CD4-positive, alpha-beta T cell treated with Interleukin-15 for 4 hours (primary cell): Measurements from ENCODE around the gene TMEM145.
A peak's percentile ranks its signal among the peaks of the same experiment; 100 is the strongest.
"Not testable (repeated sequence)": the region's sequence is repeated elsewhere in the genome, so short reads cannot be mapped to it uniquely, and the experiment has no call there.

Source experiments
- DNase-seq: peaks from one replicate; pipeline ENCODE4 v3.0.0-alpha.2; 2020; ENCODE audit warnings: low spot score

Gene TMEM145

DNA sequence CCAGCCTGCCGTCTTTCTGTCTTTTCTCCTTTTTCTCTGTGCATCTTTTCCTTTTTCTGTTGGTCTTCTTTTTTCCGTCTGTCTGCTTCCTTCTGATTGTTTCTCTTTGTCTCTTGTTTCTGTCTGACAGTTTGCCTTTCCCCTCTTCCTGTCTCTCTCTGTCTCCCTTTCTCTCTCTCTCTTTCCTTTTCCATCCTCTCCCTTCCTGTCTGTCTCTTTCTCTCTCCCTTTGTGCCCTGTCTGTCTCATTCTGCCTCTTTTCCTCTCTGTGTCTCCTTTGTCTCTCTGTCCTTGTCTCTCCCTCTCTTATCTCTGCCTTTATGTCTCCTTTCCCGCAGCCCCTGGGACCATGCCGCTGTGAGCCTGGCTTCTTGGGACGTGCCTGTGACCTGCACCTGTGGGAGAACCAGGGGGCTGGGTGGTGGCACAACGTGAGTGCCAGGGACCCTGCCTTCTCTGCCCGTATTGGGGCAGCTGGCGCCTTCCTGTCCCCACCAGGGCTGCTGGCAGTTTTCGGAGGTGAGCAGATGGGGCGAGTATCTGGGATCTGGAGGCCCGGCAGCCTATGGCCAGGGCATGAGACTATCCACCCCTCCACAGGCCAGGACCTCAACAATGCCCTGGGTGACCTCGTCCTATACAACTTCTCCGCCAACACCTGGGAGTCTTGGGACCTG is 21.7 kb downstream of the TMEM145 start:
- DNase-seq = no peak

GRCh38 chr19:42335374-42335936 is 22.3 kb downstream of the TMEM145 start:
- no peak for DNase-seq

- DNase-seq = no peak
Measured at GRCh38 chr19:42335971-42336370, 22.9 kb downstream of the TMEM145 start.

GRCh38 chr19:42339126-42339860 is 26.2 kb downstream of the TMEM145 start:
- not testable (repeated sequence) for DNase-seq

DNA sequence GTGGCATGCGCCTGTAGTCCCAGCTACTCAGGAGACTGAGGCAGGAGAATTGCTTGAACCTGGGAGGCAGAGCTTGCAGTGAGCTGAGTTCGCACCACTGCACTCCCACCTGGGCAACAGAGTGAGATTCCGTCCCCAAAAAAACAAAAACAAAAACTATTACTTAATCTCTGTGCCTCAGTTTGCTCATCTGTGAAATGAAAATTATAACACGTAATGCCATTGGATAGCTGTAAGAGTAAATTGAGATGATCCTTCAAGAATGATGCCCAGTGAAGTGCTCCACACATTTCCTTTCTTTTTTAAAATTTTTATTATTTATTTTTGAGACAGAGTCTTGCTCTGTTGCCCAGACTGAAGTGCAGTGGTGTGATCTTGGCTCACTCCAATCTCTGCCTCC is 26.8 kb downstream of the TMEM145 start:
- DNase-seq = not testable (repeated sequence)

DNA sequence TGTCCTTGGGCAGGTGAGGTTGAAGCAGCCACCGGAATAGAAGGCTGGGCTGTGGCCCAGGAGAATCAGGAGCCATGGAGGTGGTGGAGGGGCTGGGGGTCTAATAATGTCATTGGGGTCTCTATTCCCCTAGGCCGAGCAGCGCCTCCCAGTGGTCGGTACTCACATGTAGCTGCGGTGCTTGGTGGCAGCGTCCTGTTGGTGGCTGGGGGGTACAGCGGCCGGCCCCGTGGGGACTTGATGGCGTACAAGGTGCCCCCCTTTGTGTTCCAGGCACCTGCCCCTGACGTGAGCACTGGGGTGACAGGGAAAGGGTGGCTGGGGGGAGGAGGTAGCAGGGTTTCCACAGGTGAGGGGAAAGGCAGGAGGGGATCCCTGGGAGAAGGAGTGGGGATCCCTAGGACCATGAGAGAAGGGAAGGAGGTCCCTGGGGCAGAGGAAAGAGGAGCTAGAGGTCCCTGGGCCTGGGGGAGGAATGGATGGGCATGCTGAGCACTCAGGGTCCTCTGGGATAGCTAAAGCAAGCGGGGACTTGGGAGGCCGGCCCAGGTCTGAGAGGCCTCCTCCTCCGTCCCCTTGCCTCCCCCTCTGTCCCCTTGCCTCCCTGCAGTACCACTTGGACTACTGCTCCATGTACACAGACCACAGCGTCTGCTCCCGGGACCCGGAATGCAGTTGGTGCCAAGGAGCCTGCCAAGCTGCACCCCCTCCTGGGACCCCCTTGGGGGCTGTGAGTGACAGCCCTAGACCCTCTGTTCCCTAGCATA is 30.4 kb downstream of the TMEM145 start:
- DNase-seq = no peak

DNA sequence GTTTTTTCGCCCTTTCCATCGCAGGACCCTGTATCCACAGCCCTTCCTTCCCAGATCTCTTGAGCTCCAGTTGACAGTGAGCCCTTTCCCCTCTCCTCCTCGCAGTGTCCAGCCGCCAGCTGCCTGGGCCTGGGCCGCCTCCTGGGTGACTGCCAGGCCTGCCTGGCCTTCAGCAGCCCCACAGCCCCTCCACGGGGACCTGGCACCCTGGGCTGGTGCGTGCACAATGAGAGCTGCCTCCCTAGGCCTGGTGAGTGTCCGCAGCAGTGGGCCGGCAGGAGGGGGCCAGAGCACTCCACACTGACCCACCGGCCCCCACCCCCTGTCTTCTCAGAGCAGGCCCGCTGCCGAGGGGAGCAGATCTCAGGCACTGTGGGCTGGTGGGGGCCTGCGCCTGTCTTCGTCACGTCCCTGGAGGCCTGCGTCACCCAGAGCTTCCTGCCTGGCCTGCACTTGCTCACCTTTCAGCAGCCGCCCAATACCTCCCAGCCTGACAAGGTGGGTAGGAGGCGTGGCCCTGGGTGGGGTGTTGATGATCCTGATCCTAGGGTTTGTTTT is 31.3 kb downstream of the TMEM145 start:
- DNase-seq = no peak

DNA sequence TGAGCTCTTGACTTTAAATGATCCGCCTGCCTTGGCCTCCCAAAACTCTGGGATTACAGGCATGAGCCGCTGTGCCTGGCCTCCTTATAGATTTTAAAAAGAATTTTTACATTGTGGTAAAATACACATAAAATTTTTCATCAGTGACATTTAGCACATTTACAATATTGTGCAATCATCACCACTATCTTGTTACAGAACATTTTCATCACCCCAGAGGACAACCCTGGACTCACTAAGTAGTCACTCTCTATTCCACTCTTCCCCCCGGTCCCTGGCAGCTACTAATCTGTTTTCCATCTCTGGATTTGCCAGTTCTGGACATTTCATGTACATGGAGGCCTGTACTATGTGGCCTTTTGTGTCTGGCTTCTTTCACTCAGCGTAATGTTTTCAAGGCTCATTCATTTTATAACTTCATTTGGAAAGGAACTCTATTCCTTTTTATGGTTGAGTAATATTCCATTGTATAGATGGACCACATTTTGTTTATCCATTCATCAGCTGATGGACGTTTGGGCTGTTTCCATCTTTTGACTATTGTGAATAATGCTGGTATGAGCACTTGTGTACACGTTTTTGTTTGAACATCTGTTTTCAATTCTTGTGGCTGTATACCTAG is 32.2 kb downstream of the TMEM145 start:
- DNase-seq = no peak

- DNase-seq = no peak
Measured at GRCh38 chr19:42348211-42348610, 35.1 kb downstream of the TMEM145 start.

DNA sequence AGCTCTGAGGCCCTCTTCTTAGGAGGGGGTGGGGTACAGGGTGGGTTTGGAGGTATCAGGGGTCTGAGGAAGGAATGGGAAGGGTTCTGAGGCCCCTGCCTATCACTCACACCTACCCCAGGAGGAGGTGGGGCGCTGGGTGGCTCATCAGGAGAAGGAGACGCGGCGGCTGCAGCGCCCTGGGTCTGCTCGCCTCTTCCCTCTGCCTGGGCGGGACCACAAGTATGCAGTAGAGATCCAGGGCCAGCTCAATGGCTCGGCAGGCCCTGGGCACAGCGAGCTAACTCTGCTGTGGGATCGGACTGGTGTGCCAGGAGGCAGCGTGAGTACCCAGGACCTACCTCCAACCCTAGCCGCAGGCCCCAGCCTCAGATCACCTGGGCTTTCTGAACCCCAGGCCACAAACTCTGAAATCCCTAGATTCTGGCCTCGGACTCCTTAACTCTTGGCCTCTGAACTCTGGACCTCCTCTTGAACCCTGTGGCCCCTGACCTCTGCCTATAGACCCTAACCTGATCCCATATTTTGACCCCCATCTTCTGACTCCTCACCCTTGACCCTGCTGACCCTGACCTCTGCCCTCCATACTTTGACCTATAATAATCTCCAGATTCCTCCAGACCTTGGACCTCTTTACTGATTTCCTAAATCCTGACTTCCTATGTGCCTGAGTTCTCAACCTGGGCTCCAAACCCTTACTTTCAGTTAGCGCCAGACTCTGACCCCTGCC is 36.4 kb downstream of the TMEM145 start:
- no peak for DNase-seq

DNA sequence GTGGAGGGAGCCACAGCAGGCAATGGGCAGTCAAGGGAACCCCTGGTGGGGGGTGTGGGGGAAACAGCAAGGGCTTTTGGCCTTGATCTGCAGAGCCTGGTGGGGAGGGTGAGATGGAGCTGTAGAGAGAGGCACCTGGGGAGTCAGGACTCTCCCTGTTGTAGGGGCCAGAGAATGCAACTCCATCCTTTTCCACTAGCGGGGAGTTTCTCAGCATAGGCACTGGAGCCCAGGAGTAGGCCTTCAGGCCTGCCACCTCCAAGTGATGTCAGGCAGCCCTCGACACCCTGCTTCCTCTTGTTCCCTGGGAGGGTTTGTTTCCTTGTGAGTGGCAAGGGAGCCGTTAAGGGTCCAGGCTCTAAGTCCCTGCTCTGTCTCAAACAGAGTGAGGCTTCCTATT is 37.3 kb downstream of the TMEM145 start:
- DNase-seq = no peak

GRCh38 chr19:42351079-42351735 is 38.1 kb downstream of the TMEM145 start:
- DNase-seq = no peak

DNA sequence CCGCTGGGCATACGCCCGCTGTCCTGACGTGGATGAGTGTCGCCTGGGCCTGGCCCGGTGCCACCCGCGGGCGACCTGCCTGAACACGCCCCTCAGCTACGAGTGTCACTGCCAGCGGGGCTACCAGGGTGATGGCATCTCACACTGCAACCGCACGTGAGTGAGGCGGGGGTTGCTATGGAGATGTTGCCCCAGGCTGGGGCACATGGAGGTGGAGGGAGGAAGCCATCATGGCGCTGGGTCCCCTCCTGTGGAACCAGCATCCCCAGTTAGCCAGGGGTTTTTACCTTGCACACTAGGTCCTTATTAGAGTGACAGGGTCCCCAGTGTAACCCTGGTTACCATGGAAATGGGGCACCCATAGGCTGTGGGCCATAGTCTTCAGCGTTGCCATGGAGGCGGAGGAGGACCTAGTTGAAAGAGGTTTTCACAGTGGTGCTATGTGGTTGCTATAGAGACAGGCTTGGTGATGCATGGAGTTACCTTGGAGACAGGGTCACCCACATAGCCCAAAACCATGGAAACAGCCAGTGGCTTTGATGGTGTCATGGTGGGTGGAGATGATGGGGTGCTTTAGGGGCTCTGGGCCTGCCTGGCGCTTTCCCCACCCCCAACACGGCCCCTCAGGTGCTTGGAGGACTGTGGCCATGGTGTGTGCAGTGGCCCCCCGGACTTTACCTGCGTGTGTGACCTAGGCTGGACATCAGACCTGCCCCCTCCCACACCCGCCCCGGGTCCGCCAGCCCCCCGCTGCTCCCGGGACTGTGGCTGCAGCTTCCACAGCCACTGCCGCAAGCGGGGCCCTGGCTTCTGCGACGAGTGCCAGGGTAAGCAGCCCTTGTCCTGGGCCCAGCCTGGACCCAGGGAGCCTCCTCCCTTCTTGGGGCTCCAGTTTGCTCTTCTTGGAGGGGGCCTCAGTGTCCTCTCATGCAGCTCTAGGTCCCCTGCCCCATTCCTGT is 39.5 kb downstream of the TMEM145 start:
- DNase-seq = peak; percentile 23

GRCh38 chr19:42353341-42354015 is 40.4 kb downstream of the TMEM145 start:
- no peak for DNase-seq

DNA sequence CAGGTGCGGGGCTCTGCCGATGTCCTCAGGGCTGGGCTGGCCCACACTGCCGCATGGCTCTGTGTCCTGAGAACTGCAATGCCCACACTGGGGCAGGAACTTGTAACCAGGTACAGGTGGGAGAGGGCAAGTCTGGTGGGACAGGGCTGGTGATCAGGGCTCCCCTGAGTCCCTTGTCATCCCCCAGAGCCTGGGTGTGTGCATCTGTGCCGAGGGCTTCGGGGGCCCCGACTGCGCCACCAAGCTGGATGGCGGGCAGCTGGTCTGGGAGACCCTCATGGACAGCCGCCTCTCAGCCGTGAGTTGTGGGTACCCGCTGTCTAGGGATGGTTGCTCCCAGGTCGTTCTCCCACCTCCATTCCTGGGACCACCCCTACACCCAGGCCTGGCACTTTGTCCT is 42.8 kb downstream of the TMEM145 start:
- DNase-seq = no peak

DNA sequence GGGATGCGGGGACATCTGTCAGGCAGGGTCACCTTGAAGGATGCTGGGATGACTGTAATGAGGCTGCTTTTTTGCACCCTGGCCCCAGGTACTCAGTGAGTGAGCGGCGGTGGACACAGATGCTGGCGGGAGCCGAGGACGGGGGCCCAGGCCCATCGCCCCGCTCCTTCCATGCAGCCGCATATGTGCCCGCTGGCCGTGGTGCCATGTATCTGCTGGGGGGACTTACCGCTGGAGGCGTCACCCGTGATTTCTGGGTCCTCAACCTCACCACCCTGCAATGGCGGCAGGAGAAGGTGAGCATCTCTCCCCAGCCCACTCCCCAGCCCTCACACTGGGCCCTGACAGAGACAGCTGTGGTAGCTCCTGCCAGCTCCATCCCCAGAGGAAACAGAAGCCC is 43.6 kb downstream of the TMEM145 start:
- no peak for DNase-seq

DNA sequence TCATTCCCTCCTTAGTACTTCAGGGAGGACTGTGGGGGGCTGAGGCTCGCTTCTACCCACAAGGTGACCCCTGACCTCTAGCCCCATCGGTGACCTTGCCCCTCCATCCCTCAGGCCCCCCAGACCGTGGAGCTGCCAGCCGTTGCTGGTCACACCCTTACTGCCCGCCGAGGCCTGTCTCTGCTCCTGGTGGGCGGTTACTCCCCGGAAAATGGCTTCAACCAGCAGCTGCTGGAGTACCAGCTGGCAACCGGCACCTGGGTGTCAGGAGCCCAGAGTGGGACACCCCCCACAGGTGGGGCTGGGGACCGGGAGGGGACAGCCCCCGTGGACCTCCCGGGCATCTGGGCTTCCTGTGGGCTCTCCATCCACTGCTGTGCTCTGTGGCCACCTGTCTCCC is 44.2 kb downstream of the TMEM145 start:
- DNase-seq = no peak

GRCh38 chr19:42360787-42361544 is 47.9 kb downstream of the TMEM145 start:
- no peak for DNase-seq
